NB4 (cell line): ENCODE data around the gene PTEN.

Experiments
- MYC ChIP-seq: IDR thresholded peaks from 2 replicates; pipeline ENCODE4 v1.6.1; 2011; ENCODE audit warnings: low read depth, low read length
- POLR2A ChIP-seq: IDR thresholded peaks from 2 replicates; pipeline ENCODE4 v1.6.1; 2011; ENCODE audit warnings: mild to moderate bottlenecking; ENCODE audit not compliant: insufficient read length; ENCODE audit errors: extremely low read depth
- TF ChIP-seq, protein P1 (sequence below): IDR thresholded peaks from one replicate; pipeline ENCODE4 v1.5.1; 2012; ENCODE audit warnings: low read depth, low read length

DNA sequence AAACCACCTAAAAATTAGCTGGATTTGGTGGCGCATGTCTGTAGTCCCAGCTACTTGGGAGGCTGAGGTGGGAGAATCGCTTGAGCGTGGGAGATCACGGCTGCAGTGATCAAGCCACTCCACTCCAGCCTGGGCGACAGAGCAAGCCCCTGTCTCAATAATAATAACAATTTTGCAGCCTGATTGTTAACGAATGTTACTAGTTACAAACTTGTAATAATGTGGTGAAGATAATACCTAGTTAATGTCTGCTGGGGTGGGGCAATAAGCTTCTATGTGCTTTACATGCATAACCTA, 44.2 kb upstream of the PTEN start:
- TF ChIP-seq, protein P1, sequence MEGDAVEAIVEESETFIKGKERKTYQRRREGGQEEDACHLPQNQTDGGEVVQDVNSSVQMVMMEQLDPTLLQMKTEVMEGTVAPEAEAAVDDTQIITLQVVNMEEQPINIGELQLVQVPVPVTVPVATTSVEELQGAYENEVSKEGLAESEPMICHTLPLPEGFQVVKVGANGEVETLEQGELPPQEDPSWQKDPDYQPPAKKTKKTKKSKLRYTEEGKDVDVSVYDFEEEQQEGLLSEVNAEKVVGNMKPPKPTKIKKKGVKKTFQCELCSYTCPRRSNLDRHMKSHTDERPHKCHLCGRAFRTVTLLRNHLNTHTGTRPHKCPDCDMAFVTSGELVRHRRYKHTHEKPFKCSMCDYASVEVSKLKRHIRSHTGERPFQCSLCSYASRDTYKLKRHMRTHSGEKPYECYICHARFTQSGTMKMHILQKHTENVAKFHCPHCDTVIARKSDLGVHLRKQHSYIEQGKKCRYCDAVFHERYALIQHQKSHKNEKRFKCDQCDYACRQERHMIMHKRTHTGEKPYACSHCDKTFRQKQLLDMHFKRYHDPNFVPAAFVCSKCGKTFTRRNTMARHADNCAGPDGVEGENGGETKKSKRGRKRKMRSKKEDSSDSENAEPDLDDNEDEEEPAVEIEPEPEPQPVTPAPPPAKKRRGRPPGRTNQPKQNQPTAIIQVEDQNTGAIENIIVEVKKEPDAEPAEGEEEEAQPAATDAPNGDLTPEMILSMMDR, result no peak
- TF ChIP-seq POLR2A (no peak), MYC (no peak)
